Tibial artery (tissue), 4 donors: ENCODE data around the gene CEND1.
A peak's percentile ranks its signal among the peaks of the same experiment; 100 is the strongest.

Experiments
- DNase-seq, 2 donors: peaks; one replicate each; pipeline ENCODE4 v3.0.0-alpha.2; 2019
- H3K27ac ChIP-seq, 2 donors: fragments of 200-600 bp; sonication (generic) in 1 of 2; 1 replicate in 1 of 2; 2 replicates in 1 of 2; pipeline ENCODE4 v1.5.1; 2018 to 2019; ENCODE audit warnings: mild to moderate bottlenecking in 1 of 2
- H3K27me3 ChIP-seq, 2 donors: fragments of 200-600 bp; sonication (generic) in 1 of 2; one replicate each; pipeline versions ENCODE4 v1.5.1 to v1.6.0; 2016 to 2019
- H3K36me3 ChIP-seq, 3 donors: fragments of 200-600 bp; sonication (generic) in 2 of 3; one replicate each; pipeline ENCODE4 v1.5.1; 2016 to 2019; ENCODE audit warnings: mild to moderate bottlenecking in 2 of 3
- H3K4me1 ChIP-seq, 4 donors: fragments of 200-600 bp; sonication (generic) in 2 of 4; 1 replicate in 3 of 4; 2 replicates in 1 of 4; pipeline ENCODE4 v1.5.1; 2016 to 2019
- H3K4me3 ChIP-seq, 2 donors: fragments of 200-600 bp; sonication (generic) in 1 of 2; 1 replicate in 1 of 2; 2 replicates in 1 of 2; pipeline ENCODE4 v1.5.1; 2018 to 2019; ENCODE audit warnings: mild to moderate bottlenecking in 2 of 2
- H3K9me3 ChIP-seq, 3 donors: fragments of 200-600 bp; sonication (generic) in 1 of 3; one replicate each; pipeline ENCODE4 v1.5.1; 2016 to 2019
- CTCF ChIP-seq, 2 experiments: fragments of 200-600 bp in 1 of 2; fragments of 450-650 bp in 1 of 2; IDR thresholded peaks; one replicate each; pipeline ENCODE4 v1.5.1; 2017 to 2019; ENCODE audit warnings: antibody characterized with exemption in 2 of 2, mild to moderate bottlenecking in 1 of 2, moderate library complexity in 1 of 2
- intact Hi-C: fragments of 100-400 bp; cut with DNase I; formaldehyde crosslinking; loops from one replicate; pipeline ENCODE4 v1.15.0; 2023; ENCODE audit warnings: low total_unique reads

CEND1 gene

DNA sequence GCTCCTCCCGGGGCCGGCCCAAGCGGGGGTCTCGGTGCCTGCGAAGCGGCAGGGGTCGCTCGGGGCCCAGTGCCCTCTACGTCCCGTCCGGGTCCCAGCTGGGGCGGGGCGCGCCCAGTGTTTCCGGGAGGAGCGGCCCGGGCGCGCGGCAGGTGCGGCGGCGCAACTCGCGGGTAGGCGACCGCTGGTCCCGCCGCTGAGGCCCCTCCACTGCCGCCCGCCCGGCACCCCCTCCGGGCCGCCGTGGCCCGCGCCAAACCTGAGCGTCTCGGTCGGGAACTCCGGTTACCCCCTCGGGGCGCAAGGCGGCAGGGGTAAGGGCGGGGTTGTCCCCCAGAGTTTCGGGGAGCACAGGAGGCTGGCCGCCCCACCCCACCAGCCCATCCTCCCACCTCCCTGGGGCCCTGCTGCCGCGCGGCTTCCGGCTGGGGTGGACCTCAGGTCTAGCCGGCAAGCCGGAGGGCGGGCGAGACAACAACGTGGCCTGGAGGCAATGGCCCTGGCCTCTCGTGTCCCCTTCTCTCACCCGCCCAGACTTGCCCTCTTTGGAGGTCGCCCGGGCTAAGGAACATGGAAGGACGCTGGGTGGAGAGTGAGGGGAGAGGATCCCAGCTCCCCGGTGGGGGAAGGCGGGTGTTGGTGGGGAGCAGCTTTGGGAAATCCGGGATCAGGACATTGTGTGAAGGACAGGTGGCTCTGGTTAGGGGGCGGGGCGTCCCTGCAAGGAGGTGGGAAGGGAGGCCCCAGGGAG lies 37.4 kb upstream of the CEND1 start:
- no peak for TF ChIP-seq CTCF (IDR thresholded peaks at IDR 0.05)
- Histone ChIP-seq H3K27ac (peak overlapping the region in 1 of 2 donors; percentile 38), H3K4me3 (peak overlapping the region; percentile 38 to 48), H3K36me3 (peaks cover 36 to 37% (median 37%) of the 10 kb centered on the region in 3 donors), H3K4me1 (peaks cover 0 to 92% (median 53%) of the 10 kb centered on the region in 4 donors), H3K27me3 (peaks cover 0 to 80% of the 10 kb centered on the region in 2 donors), H3K9me3 (no peaks in the 10 kb centered on the region)
- intact Hi-C loops, result no loop called here
- DNase-seq, result no peak

DNA sequence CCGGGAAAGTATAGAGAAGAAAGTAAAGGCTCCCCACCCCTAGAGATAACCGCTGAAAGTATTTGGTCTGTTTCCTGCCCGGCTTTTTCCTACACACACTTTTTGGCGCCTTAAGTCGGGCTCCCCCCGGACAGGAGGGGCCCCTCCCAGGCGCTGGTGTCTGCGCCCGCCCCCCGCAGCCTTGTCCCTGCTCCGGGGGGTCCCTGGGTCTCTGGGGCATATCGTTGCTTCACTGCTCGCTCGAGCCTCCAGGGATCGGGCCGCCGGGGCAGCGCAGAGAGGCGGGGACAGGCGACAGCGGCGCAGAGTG lies 36.9 kb upstream of the CEND1 start:
- peak overlapping the region; percentile 38 to 48 for H3K4me3 ChIP-seq

GRCh38 chr11:826227-826621 lies 36.3 kb upstream of the CEND1 start:
- Histone ChIP-seq H3K36me3 (peaks cover 44 to 47% (median 46%) of the 10 kb centered on the region in 3 donors), H3K27ac (no peak overlapping the region), H3K27me3 (peaks cover 0 to 71% of the 10 kb centered on the region in 2 donors), H3K4me1 (peaks cover 3 to 92% (median 55%) of the 10 kb centered on the region in 4 donors), H3K9me3 (no peaks in the 10 kb centered on the region), H3K4me3 (no peak overlapping the region)
- DNase-seq, result no peak
- TF ChIP-seq CTCF (IDR thresholded peaks at IDR 0.05), result no peak
- intact Hi-C loops, result no loop called here

More for the DNA sequence above, 36.9 kb upstream of the CEND1 start:
- Histone ChIP-seq H3K36me3 (peaks cover 41 to 42% (median 42%) of the 10 kb centered on the region in 3 donors), H3K9me3 (no peaks in the 10 kb centered on the region), H3K27me3 (peaks cover 0 to 75% of the 10 kb centered on the region in 2 donors), H3K4me1 (peaks cover 0 to 92% (median 52%) of the 10 kb centered on the region in 4 donors), H3K27ac (peak overlapping the region in 1 of 2 donors; percentile 38)
- DNase-seq, result no peak
- intact Hi-C loops, result no loop called here
- no peak for TF ChIP-seq CTCF (IDR thresholded peaks at IDR 0.05)

- no peaks in the 10 kb centered on the region for H3K9me3 ChIP-seq
- DNase-seq, result no peak
- intact Hi-C loops, result no loop called here
- no peak overlapping the region for H3K4me3 ChIP-seq
- no peak for TF ChIP-seq CTCF (IDR thresholded peaks at IDR 0.05)
- H3K27ac ChIP-seq, result no peak overlapping the region
- peaks cover 44 to 47% (median 46%) of the 10 kb centered on the region in 3 donors for H3K36me3 ChIP-seq
- peaks cover 5 to 92% (median 55%) of the 10 kb centered on the region in 4 donors for H3K4me1 ChIP-seq
- peaks cover 0 to 65% of the 10 kb centered on the region in 2 donors for H3K27me3 ChIP-seq
Observed at GRCh38 chr11:825366-826226, 35.7 kb upstream of the CEND1 start.

DNA sequence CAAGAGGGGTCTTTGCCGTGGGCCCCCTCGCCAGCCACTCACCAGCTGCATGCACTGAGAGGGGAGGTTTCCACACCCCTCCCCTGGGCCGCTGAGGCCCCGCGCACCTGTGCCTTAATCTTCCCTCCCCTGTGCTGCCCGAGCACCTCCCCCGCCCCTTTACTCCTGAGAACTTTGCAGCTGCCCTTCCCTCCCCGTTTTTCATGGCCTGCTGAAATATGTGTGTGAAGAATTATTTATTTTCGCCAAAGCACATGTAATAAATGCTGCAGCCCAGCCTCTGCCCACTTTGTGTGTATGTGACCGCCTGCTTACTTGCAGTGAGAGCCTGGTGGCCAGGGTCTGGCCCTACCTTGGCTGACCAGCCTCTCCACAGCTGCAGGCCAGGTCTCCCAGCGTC lies 35.1 kb upstream of the CEND1 start:
- Histone ChIP-seq H3K27ac (no peak overlapping the region), H3K36me3 (peaks cover 44 to 47% (median 46%) of the 10 kb centered on the region in 3 donors), H3K4me3 (no peak overlapping the region), H3K9me3 (no peaks in the 10 kb centered on the region), H3K27me3 (peaks cover 0 to 59% of the 10 kb centered on the region in 2 donors), H3K4me1 (peaks cover 5 to 90% (median 50%) of the 10 kb centered on the region in 4 donors)
- TF ChIP-seq CTCF (IDR thresholded peaks at IDR 0.05), result no peak
- no peak for DNase-seq
- intact Hi-C loops, result no loop called here
